Measurements from ENCODE around the gene CORO7. TPM values are rescaled to one million over a fixed set of nuclear protein-coding genes. Genes with fewer than 3 reads are reported as not detected.
A peak's percentile ranks its signal among the peaks of the same experiment; 100 is the strongest.

The CORO7 gene
- total RNA-seq, 1 donor from 2014 or later: 35.1 TPM

DNA sequence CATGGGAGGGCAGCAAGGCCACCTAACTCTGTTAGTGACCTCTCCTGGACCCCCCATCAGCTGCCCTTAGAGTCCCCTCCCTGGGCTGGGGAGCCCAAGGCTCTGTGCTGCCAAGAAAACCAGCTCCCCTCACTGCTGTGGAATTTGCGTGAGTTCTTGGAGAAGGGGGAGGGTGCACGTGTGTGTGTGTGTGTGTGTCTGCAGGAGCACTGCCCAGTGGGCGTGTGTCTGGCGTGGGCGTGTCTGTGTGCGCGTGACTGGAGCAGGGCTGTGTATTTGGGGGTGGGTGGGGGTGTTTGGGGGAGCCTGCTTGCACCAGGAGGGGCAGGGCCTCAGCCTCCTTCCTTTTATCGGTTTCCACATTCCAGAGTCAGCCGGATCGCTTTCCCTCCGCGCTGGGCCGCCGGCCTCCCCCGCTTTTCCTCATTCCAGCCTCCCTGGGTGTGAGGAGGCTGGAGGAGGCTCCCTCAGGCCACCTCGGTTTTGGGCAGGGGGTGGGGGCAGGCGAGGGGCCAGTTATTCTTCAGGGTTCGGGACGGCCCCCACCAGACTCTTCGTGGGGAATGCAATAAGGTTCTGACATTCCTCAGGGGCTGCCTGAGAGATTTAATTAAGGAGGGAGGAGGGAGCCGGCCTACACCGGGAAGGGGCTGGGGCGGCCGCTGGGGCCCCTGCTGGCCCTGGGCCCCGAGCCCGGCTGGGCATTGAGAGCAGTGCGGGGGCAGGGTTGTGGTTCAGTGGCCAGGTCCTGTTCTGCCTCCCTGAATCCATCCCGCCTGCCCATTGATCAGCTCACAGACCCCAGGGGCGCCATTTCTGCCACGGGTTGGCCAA lies 42.3 kb downstream of the CORO7 start:
- H3K4me1 Mint-ChIP-seq: peaks cover 47% of the 10 kb centered on the region
- H3K4me3 Mint-ChIP-seq: peak overlapping the region; percentile 89
- peak; percentile 65 to 82 for DNase-seq (ENCODE audit: low spot score in 2 of 2, unreplicated experiment in 2 of 2)
- H3K27ac Mint-ChIP-seq: peak overlapping the region; percentile 92
- H3K36me3 Mint-ChIP-seq: no peaks in the 10 kb centered on the region
- H3K9me3 Mint-ChIP-seq: no peaks in the 10 kb centered on the region
- no peaks in the 10 kb centered on the region for H3K27me3 Mint-ChIP-seq (ENCODE audit: low read depth)
- TF ChIP-seq, protein P1, sequence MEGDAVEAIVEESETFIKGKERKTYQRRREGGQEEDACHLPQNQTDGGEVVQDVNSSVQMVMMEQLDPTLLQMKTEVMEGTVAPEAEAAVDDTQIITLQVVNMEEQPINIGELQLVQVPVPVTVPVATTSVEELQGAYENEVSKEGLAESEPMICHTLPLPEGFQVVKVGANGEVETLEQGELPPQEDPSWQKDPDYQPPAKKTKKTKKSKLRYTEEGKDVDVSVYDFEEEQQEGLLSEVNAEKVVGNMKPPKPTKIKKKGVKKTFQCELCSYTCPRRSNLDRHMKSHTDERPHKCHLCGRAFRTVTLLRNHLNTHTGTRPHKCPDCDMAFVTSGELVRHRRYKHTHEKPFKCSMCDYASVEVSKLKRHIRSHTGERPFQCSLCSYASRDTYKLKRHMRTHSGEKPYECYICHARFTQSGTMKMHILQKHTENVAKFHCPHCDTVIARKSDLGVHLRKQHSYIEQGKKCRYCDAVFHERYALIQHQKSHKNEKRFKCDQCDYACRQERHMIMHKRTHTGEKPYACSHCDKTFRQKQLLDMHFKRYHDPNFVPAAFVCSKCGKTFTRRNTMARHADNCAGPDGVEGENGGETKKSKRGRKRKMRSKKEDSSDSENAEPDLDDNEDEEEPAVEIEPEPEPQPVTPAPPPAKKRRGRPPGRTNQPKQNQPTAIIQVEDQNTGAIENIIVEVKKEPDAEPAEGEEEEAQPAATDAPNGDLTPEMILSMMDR (IDR thresholded peaks at IDR 0.05; ENCODE audit: unreplicated experiment): no peak

DNA sequence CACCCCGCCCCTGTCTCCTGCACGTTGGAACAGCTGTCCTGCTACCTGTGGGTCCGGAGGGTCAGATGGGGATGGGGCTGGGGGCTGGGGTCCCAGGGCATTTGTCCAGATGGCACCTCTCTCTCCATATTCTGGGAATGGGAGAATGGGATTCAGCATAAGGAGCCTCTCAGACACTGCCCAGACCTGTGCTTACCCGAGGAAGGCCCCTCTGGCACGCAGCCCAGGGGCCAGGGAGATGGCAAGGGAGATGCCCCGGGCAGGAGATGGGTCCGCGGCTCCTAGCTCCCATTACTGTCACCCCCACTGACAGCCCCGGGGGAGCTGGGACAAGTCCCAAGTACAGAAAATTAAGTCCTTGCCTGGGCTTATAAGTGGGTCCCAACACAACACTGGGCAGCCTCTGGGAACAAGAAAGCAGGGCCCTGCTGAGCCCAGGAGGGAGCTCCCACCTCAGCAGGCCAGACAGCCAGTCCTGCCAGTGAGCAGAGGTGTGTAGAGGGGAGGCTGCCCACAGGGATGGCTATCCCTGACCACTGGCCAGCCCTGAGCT lies 43.0 kb downstream of the CORO7 start:
- no peaks in the 10 kb centered on the region for H3K36me3 Mint-ChIP-seq
- no peak for DNase-seq (ENCODE audit: low spot score in 2 of 2, unreplicated experiment in 2 of 2)
- H3K9me3 Mint-ChIP-seq: no peaks in the 10 kb centered on the region
- peak overlapping the region; percentile 92 for H3K27ac Mint-ChIP-seq
- peaks cover 47% of the 10 kb centered on the region for H3K4me1 Mint-ChIP-seq
- no peaks in the 10 kb centered on the region for H3K27me3 Mint-ChIP-seq (ENCODE audit: low read depth)
- TF ChIP-seq, protein P1 (IDR thresholded peaks at IDR 0.05; ENCODE audit: unreplicated experiment): no peak
- H3K4me3 Mint-ChIP-seq: peak overlapping the region; percentile 89

DNA sequence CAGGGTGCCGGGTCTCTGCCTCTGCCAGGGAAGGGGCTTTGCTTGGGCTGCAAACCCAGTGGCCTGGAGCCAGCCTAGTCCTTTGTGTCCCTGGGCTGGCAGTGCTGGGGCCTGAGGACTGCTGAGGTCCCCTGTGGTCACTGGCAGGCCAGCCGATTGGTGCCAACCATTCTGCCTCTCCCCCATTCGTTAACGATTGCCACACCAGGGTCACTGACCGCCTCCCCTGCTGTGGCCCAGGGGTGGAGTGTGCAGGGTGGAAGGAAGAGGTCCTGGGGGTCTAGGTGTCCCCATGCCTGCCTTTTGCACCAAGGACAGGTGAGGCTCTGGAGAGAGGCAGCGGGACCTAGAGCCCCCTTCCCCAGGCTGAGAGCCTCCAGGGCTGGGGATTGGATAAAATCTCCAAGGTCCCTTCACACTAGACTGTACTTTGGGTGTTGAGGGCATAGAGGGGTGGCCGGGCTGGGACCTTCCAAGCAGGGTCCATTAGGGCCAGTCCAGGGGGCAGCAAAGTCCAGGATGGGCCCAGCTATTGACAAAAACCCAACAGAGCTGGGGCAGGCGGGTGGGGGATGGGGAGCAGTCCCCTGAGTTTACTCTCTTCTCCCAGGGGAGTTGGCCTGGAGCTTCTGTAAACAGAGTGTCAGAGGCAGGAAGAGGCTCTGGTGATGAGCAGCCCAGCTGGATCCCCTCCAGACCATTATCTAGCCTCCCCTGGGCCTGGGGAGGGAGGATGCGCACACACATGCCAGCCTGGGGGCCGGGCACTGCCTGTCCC lies 43.6 kb downstream of the CORO7 start:
- no peaks in the 10 kb centered on the region for H3K36me3 Mint-ChIP-seq
- DNase-seq (ENCODE audit: low spot score in 2 of 2, unreplicated experiment in 2 of 2): no peak
- peaks cover 44% of the 10 kb centered on the region for H3K4me1 Mint-ChIP-seq
- TF ChIP-seq, protein P1 (IDR thresholded peaks at IDR 0.05; ENCODE audit: unreplicated experiment): no peak
- H3K27ac Mint-ChIP-seq: peak overlapping the region; percentile 92
- no peaks in the 10 kb centered on the region for H3K27me3 Mint-ChIP-seq (ENCODE audit: low read depth)
- no peaks in the 10 kb centered on the region for H3K9me3 Mint-ChIP-seq
- H3K4me3 Mint-ChIP-seq: peak overlapping the region; percentile 89

DNA sequence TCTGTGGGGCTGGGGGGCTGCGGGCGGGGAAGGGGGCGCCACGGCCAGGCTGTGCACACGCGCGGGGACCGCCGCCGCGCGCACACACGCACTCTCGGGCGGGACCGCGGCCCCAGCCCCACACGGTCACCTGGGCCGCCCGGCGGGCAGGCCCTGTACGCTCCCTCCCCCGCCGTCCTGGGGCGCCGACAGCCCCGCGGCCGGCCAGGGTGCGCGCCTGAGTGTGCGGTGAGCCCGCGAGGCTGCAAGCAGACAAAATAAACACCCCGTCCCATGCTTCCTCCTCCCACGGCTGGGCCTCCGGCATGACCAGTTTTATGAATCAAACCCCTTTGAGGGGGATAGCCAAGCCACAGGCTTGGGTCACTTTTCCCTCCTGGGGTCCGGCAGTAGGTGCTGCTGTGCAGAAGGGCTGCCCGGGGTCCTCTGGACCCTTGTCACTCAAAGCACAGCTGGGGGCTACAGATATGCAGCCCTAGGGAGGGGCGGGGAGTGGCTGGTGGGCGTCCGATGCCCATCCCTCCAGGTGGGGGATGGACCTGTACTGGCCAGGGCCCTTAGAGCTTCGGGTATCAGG lies 44.3 kb downstream of the CORO7 start:
- peak overlapping the region; percentile 50 for H3K27ac Mint-ChIP-seq
- peaks cover 39% of the 10 kb centered on the region for H3K4me1 Mint-ChIP-seq
- no peaks in the 10 kb centered on the region for H3K9me3 Mint-ChIP-seq
- DNase-seq (ENCODE audit: low spot score in 2 of 2, unreplicated experiment in 2 of 2): no peak
- TF ChIP-seq, protein P1 (IDR thresholded peaks at IDR 0.05; ENCODE audit: unreplicated experiment): no peak
- H3K4me3 Mint-ChIP-seq: peak overlapping the region; percentile 89
- no peaks in the 10 kb centered on the region for H3K27me3 Mint-ChIP-seq (ENCODE audit: low read depth)
- H3K36me3 Mint-ChIP-seq: no peaks in the 10 kb centered on the region

DNA sequence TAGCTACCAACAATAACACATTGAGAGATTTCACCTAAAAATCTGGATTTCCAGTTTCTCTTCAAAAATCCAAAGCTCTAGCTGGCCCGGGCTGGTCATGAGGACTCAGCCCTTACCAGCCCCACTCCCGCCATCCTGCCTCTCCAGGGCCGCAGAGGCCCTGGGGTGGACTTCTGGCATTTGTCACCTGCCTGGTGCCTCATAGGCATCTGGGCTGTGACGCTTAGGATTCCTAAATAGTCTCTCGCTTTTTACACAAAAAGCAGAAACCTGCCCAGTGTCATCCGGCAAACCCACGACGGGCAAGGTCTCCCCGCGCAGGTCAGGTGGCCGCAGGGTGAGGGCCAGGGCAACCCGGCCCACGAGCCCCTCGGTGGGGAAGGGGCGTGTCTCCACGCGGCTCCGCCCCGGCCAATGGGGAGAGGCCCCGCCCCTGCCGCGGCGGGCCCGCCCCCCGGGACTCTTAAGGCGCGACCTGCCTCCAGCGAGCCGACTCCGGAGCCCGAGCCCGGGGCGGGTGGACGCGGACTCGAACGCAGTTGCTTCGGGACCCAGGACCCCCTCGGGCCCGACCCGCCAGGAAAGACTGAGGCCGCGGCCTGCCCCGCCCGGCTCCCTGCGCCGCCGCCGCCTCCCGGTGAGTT lies 44.9 kb downstream of the CORO7 start, which contains the start of gene VASN:
Gene VASN, plus strand, starts transcription at position 492 of the 644 bp plus-strand sequence. CDS start 9,030 bp downstream, outside the sequence.
- no peaks in the 10 kb centered on the region for H3K36me3 Mint-ChIP-seq
- H3K4me1 Mint-ChIP-seq: peaks cover 35% of the 10 kb centered on the region
- peak within 1 kb of the TSS; percentile 92 for H3K27ac Mint-ChIP-seq
- no peaks in the 10 kb centered on the region for H3K27me3 Mint-ChIP-seq (ENCODE audit: low read depth)
- peak within 1 kb of the TSS; percentile 89 for H3K4me3 Mint-ChIP-seq
- DNase-seq (ENCODE audit: low spot score in 2 of 2, unreplicated experiment in 2 of 2): peak; percentile 76 to 91
- TF ChIP-seq, protein P1 (IDR thresholded peaks at IDR 0.05; ENCODE audit: unreplicated experiment): no peak
- H3K9me3 Mint-ChIP-seq: no peaks in the 10 kb centered on the region

Data from mesothelial cell of epicardium (in vitro differentiated cells).